Measurements from ENCODE around the gene ATF7.
"Not testable (repeated sequence)": the region's sequence is repeated elsewhere in the genome, so short reads cannot be mapped to it uniquely, and the experiment has no call there.

The ATF7 gene

GRCh38 chr12:53563452-53564028, 62.6 kb downstream of the ATF7 start:
- FAIRE-seq (no peak), DNase-seq (ENCODE audit: insufficient read length, low spot score) (no peak)
- TF ChIP-seq PAX5 (IDR thresholded peaks at IDR 0.05; ENCODE audit: insufficient read depth, low read length, severe bottlenecking) = no peak
- TF ChIP-seq TAF1 (IDR thresholded peaks at IDR 0.05; ENCODE audit: low read depth, low read length) = no peak
- no peak for TF ChIP-seq POLR2A (IDR thresholded peaks at IDR 0.05; ENCODE audit: low read depth, low read length)
- no peak for TF ChIP-seq POLR2AphosphoS5 (IDR thresholded peaks at IDR 0.05; ENCODE audit: low read depth, low read length)
- TF ChIP-seq POU2F2 (IDR thresholded peaks at IDR 0.05; ENCODE audit: low read depth, low read length) = no peak
- TF ChIP-seq SPI1 (IDR thresholded peaks at IDR 0.05; ENCODE audit: low read depth, low read length) = no peak

GRCh38 chr12:53561590-53561953, 64.6 kb downstream of the ATF7 start:
- DNase-seq (ENCODE audit: insufficient read length, low spot score) = no peak
- no peak for TF ChIP-seq SPI1 (IDR thresholded peaks at IDR 0.05; ENCODE audit: low read depth, low read length)
- no peak for TF ChIP-seq POLR2A (IDR thresholded peaks at IDR 0.05; ENCODE audit: low read depth, low read length)
- no peak for TF ChIP-seq TAF1 (IDR thresholded peaks at IDR 0.05; ENCODE audit: low read depth, low read length)
- TF ChIP-seq PAX5 (IDR thresholded peaks at IDR 0.05; ENCODE audit: insufficient read depth, low read length, severe bottlenecking) = no peak
- no peak for TF ChIP-seq POLR2AphosphoS5 (IDR thresholded peaks at IDR 0.05; ENCODE audit: low read depth, low read length)
- no peak for TF ChIP-seq POU2F2 (IDR thresholded peaks at IDR 0.05; ENCODE audit: low read depth, low read length)
- FAIRE-seq = no peak

GRCh38 chr12:53560912-53561589, 65.1 kb downstream of the ATF7 start:
- TF ChIP-seq POU2F2 (IDR thresholded peaks at IDR 0.05; ENCODE audit: low read depth, low read length) (no peak), POLR2AphosphoS5 (IDR thresholded peaks at IDR 0.05; ENCODE audit: low read depth, low read length) (no peak)
- FAIRE-seq (no peak), DNase-seq (ENCODE audit: insufficient read length, low spot score) (no peak)

- TF ChIP-seq PAX5 (IDR thresholded peaks at IDR 0.05; ENCODE audit: insufficient read depth, low read length, severe bottlenecking) = no peak
- TF ChIP-seq TAF1 (IDR thresholded peaks at IDR 0.05; ENCODE audit: low read depth, low read length) = no peak
- TF ChIP-seq POLR2A (IDR thresholded peaks at IDR 0.05; ENCODE audit: low read depth, low read length) = no peak
- no peak for TF ChIP-seq SPI1 (IDR thresholded peaks at IDR 0.05; ENCODE audit: low read depth, low read length)
- no peak for TF ChIP-seq POLR2AphosphoS5 (IDR thresholded peaks at IDR 0.05; ENCODE audit: low read depth, low read length)
- no peak for TF ChIP-seq POU2F2 (IDR thresholded peaks at IDR 0.05; ENCODE audit: low read depth, low read length)
- no peak for FAIRE-seq
- DNase-seq (ENCODE audit: insufficient read length, low spot score) = no peak
Observed at GRCh38 chr12:53560351-53560750, 65.8 kb downstream of the ATF7 start.

GRCh38 chr12:53558631-53559030, 67.6 kb downstream of the ATF7 start:
- no peak for TF ChIP-seq POU2F2 (IDR thresholded peaks at IDR 0.05; ENCODE audit: low read depth, low read length)
- no peak for TF ChIP-seq POLR2A (IDR thresholded peaks at IDR 0.05; ENCODE audit: low read depth, low read length)
- TF ChIP-seq POLR2AphosphoS5 (IDR thresholded peaks at IDR 0.05; ENCODE audit: low read depth, low read length) = no peak
- no peak for TF ChIP-seq SPI1 (IDR thresholded peaks at IDR 0.05; ENCODE audit: low read depth, low read length)
- no peak for TF ChIP-seq TAF1 (IDR thresholded peaks at IDR 0.05; ENCODE audit: low read depth, low read length)
- TF ChIP-seq PAX5 (IDR thresholded peaks at IDR 0.05; ENCODE audit: insufficient read depth, low read length, severe bottlenecking) = no peak
- DNase-seq (ENCODE audit: insufficient read length, low spot score) = no peak
- no peak for FAIRE-seq

- no peak for FAIRE-seq
- TF ChIP-seq TAF1 (IDR thresholded peaks at IDR 0.05; ENCODE audit: low read depth, low read length) (no peak), POU2F2 (IDR thresholded peaks at IDR 0.05; ENCODE audit: low read depth, low read length) (no peak)
- DNase-seq (ENCODE audit: insufficient read length, low spot score) = no peak
Observed at GRCh38 chr12:53552361-53553327, 73.5 kb downstream of the ATF7 start.

GRCh38 chr12:53551889-53552291, 74.3 kb downstream of the ATF7 start:
- FAIRE-seq (no peak), DNase-seq (ENCODE audit: insufficient read length, low spot score) (no peak)
- TF ChIP-seq POU2F2 (IDR thresholded peaks at IDR 0.05; ENCODE audit: low read depth, low read length) = no peak
- TF ChIP-seq SPI1 (IDR thresholded peaks at IDR 0.05; ENCODE audit: low read depth, low read length) = no peak
- no peak for TF ChIP-seq PAX5 (IDR thresholded peaks at IDR 0.05; ENCODE audit: insufficient read depth, low read length, severe bottlenecking)
- no peak for TF ChIP-seq TAF1 (IDR thresholded peaks at IDR 0.05; ENCODE audit: low read depth, low read length)
- TF ChIP-seq POLR2A (IDR thresholded peaks at IDR 0.05; ENCODE audit: low read depth, low read length) = no peak
- TF ChIP-seq POLR2AphosphoS5 (IDR thresholded peaks at IDR 0.05; ENCODE audit: low read depth, low read length) = no peak

GRCh38 chr12:53550595-53550994, 75.6 kb downstream of the ATF7 start:
- no peak for TF ChIP-seq POLR2A (IDR thresholded peaks at IDR 0.05; ENCODE audit: low read depth, low read length)
- TF ChIP-seq POLR2AphosphoS5 (IDR thresholded peaks at IDR 0.05; ENCODE audit: low read depth, low read length) = no peak
- TF ChIP-seq PAX5 (IDR thresholded peaks at IDR 0.05; ENCODE audit: insufficient read depth, low read length, severe bottlenecking) = no peak
- TF ChIP-seq TAF1 (IDR thresholded peaks at IDR 0.05; ENCODE audit: low read depth, low read length) = no peak
- TF ChIP-seq SPI1 (IDR thresholded peaks at IDR 0.05; ENCODE audit: low read depth, low read length) = no peak
- no peak for TF ChIP-seq POU2F2 (IDR thresholded peaks at IDR 0.05; ENCODE audit: low read depth, low read length)
- DNase-seq (ENCODE audit: insufficient read length, low spot score) (no peak), FAIRE-seq (no peak)

GRCh38 chr12:53550131-53550530, 76.1 kb downstream of the ATF7 start:
- not testable (repeated sequence) for FAIRE-seq; DNase-seq (ENCODE audit: insufficient read length, low spot score)

GRCh38 chr12:53548354-53548753, 77.8 kb downstream of the ATF7 start:
- not testable (repeated sequence) for FAIRE-seq; DNase-seq (ENCODE audit: insufficient read length, low spot score)
